Measurements from ENCODE around the gene STBD1.

- TF ChIP-seq CTCF (IDR thresholded peaks at IDR 0.05; ENCODE audit: low read depth, low read length, poor library complexity, severe bottlenecking): no peak
- no peak for TF ChIP-seq EZH2phosphoT487 (IDR thresholded peaks at IDR 0.05; ENCODE audit: borderline replicate concordance, low read length)
Observed at GRCh38 chr4:76342803-76343202, 36.3 kb downstream of the STBD1 start.

Data from DOHH2 (cell line).